WERI-Rb-1 (cell line): Measurements from ENCODE around the gene ACSL5.
A peak's percentile ranks its signal among the peaks of the same experiment; 100 is the strongest.

ENCODE experiments used
- DNase-seq: peaks from one replicate; pipeline ENCODE4 v3.0.0-alpha.2; 2020
- H3K27ac ChIP-seq: fragments of 250-450 bp; sonication (Bioruptor Pico); 2 replicates; pipeline ENCODE4 v1.5.1; 2020; ENCODE audit warnings: mild to moderate bottlenecking, moderate library complexity
- H3K27me3 ChIP-seq: fragments of 250-450 bp; sonication (Bioruptor Pico); 2 replicates; pipeline ENCODE4 v1.5.1; 2021; ENCODE audit warnings: mild to moderate bottlenecking, low read depth, moderate library complexity; ENCODE audit not compliant: insufficient read depth, severe bottlenecking
- H3K36me3 ChIP-seq: fragments of 250-450 bp; sonication (Bioruptor Pico); 2 replicates; pipeline ENCODE4 v1.5.1; 2020; ENCODE audit warnings: mild to moderate bottlenecking, moderate library complexity
- H3K4me3 ChIP-seq: 2 replicates; pipeline ENCODE4 v1.5.1; 2011; ENCODE audit warnings: low read depth, mild to moderate bottlenecking, control low read depth, low read length
- H3K9me3 ChIP-seq: fragments of 250-450 bp; sonication (Bioruptor Pico); 2 replicates; pipeline ENCODE4 v1.5.1; 2021; ENCODE audit warnings: mild to moderate bottlenecking, moderate library complexity; ENCODE audit not compliant: severe bottlenecking
- CTCF ChIP-seq: IDR thresholded peaks from 2 replicates; pipeline ENCODE4 v1.5.1; 2011; ENCODE audit warnings: low read depth, mild to moderate bottlenecking, control low read depth, inconsistent platforms, low read length

Gene ACSL5

GRCh38 chr10:112434988-112435619, 61.2 kb downstream of the ACSL5 start:
- no peak for TF ChIP-seq CTCF
- no peaks in the 10 kb centered on the region for H3K27me3 ChIP-seq
- no peaks in the 10 kb centered on the region for H3K9me3 ChIP-seq
- H3K27ac ChIP-seq: no peak overlapping the region
- DNase-seq: no peak
- H3K4me3 ChIP-seq: no peak overlapping the region
- H3K36me3 ChIP-seq: peaks cover 53% of the 10 kb centered on the region

- Histone ChIP-seq H3K36me3 (peaks cover 61% of the 10 kb centered on the region), H3K27me3 (no peaks in the 10 kb centered on the region), H3K9me3 (no peaks in the 10 kb centered on the region)
These were observed 64.4 kb downstream of the ACSL5 start for GRCh38 chr10:112438356-112438755.

GRCh38 chr10:112441520-112441919, 67.6 kb downstream of the ACSL5 start:
- peaks cover 78% of the 10 kb centered on the region for H3K36me3 ChIP-seq
- no peak for TF ChIP-seq CTCF

More at GRCh38 chr10:112438356-112438755, 64.4 kb downstream of the ACSL5 start:
- Histone ChIP-seq H3K4me3 (no peak overlapping the region), H3K27ac (no peak overlapping the region)
- no peak for DNase-seq
- TF ChIP-seq CTCF: no peak

GRCh38 chr10:112442063-112442462, 68.1 kb downstream of the ACSL5 start:
- H3K27me3 ChIP-seq: no peaks in the 10 kb centered on the region
- H3K36me3 ChIP-seq: peaks cover 75% of the 10 kb centered on the region
- no peaks in the 10 kb centered on the region for H3K9me3 ChIP-seq
- no peak for DNase-seq
- H3K4me3 ChIP-seq: no peak overlapping the region
- no peak for TF ChIP-seq CTCF
- H3K27ac ChIP-seq: no peak overlapping the region

More at GRCh38 chr10:112441520-112441919, 67.6 kb downstream of the ACSL5 start:
- Histone ChIP-seq H3K4me3 (no peak overlapping the region), H3K9me3 (no peaks in the 10 kb centered on the region), H3K27me3 (no peaks in the 10 kb centered on the region), H3K27ac (no peak overlapping the region)
- no peak for DNase-seq

- no peaks in the 10 kb centered on the region for H3K27me3 ChIP-seq
- H3K36me3 ChIP-seq: peaks cover 37% of the 10 kb centered on the region
- TF ChIP-seq CTCF: no peak
- no peak for DNase-seq
- peak overlapping the region; percentile 95 for H3K27ac ChIP-seq
- H3K4me3 ChIP-seq: peak overlapping the region; percentile 84
- H3K9me3 ChIP-seq: no peaks in the 10 kb centered on the region
These were observed 72.3 kb downstream of the ACSL5 start for GRCh38 chr10:112446055-112446854.
